Osteoblast (primary cell): ENCODE data around the gene OGFOD2. TPM values are rescaled to one million over a fixed set of nuclear protein-coding genes. Genes with fewer than 3 reads are reported as not detected.
A peak's percentile ranks its signal among the peaks of the same experiment; 100 is the strongest.

ENCODE experiments used
- DNase-seq: peaks from one replicate; pipeline ENCODE4 v3.0.0; 2011; ENCODE audit warnings: low spot score, mixed read lengths; ENCODE audit not compliant: insufficient read length; ENCODE audit errors: missing footprints
- H2AFZ ChIP-seq: 2 replicates; pipeline ENCODE4 v1.6.0; 2011; ENCODE audit warnings: mild to moderate bottlenecking, low read length
- H3K27ac ChIP-seq: 2 replicates; pipeline ENCODE4 v1.5.1; 2011; ENCODE audit warnings: mild to moderate bottlenecking, low read depth, low read length, moderate library complexity
- H3K27me3 ChIP-seq: 2 replicates; pipeline ENCODE4 v1.6.0; 2012; ENCODE audit warnings: mild to moderate bottlenecking, control low read depth, inconsistent platforms, low read length, moderate library complexity; ENCODE audit not compliant: insufficient read depth
- H3K36me3 ChIP-seq: 2 replicates; pipeline ENCODE4 v1.5.1; 2011; ENCODE audit warnings: mild to moderate bottlenecking, low read length, control low read depth, moderate library complexity; ENCODE audit not compliant: insufficient read depth
- H3K4me1 ChIP-seq: 2 replicates; pipeline ENCODE4 v1.5.1; 2011; ENCODE audit warnings: mild to moderate bottlenecking, low read length, control low read depth, moderate library complexity; ENCODE audit not compliant: insufficient read depth
- H3K4me2 ChIP-seq: 2 replicates; pipeline ENCODE4 v1.6.0; 2011; ENCODE audit warnings: mild to moderate bottlenecking, low read length; ENCODE audit not compliant: insufficient read depth
- H3K4me3 ChIP-seq: fragments of 200-600 bp; sonication (generic); 3 replicates; pipeline ENCODE4 v1.5.1; 2012; ENCODE audit warnings: mild to moderate bottlenecking, low read length, inconsistent platforms; ENCODE audit not compliant: insufficient read depth
- H3K79me2 ChIP-seq: 2 replicates; pipeline ENCODE4 v1.6.0; 2012; ENCODE audit warnings: mild to moderate bottlenecking, low read length, control low read depth, inconsistent platforms; ENCODE audit not compliant: insufficient read depth
- H3K9me3 ChIP-seq: 2 replicates; pipeline ENCODE4 v1.5.1; 2011; ENCODE audit warnings: low read depth, low read length, control low read depth
- H4K20me1 ChIP-seq: 2 replicates; pipeline ENCODE4 v1.6.0; 2012; ENCODE audit warnings: mild to moderate bottlenecking, low read length, control low read depth; ENCODE audit not compliant: insufficient read depth
- total RNA-seq: library from RNA; depleted of rRNA; stranded (reverse); fragments of >200 nt; gene quantifications from 2 replicates; pipeline ENCODE4 v1.2.3, GENCODE V29; 2012
- TF ChIP-seq, protein P1 (sequence below): IDR thresholded peaks from 2 replicates; pipeline ENCODE4 v1.5.1; 2011; ENCODE audit warnings: mild to moderate bottlenecking, low read depth, low read length, moderate library complexity; ENCODE audit errors: extremely low read depth

OGFOD2 gene
- total RNA-seq, 1 donor, result 6.5 TPM

DNA sequence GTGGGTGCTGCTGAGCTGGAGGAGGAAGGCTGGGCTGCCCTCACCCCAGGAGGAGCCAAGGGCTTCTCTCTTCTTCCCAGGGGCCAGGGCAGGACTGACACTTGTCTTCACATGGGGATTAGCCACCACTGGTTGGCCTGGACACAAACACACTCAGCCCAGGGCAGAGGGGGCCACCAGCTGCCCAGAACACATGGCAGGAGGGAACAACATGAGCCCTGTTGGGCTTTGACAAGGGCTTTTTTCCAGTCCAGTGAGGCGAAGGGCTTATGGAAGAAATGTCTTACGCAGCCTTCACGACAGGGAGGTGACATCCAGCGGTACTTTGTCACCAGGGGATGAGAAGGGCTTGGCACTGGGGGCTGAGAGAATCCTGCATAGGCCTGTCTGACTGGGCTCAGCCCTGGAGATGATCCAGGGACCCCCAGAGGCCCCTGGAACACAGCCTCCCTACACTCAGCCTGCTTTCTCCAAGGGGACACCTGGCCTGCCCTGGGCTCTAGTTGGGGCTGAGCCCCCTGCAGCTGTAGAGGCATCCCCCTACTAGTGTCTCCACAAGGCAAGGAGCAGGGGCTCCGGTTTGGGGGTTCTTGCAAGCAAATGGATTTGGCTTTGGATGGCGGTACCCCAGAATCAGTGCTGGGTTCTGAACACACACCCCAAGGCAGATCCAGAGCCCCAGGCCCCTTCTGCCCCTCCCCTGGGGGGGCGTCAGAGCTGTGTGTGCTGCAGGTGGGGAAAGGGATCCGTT, 24.3 kb downstream of the OGFOD2 start:
- H3K27ac ChIP-seq, result no peak overlapping the region
- H3K79me2 ChIP-seq, result no peaks in the 10 kb centered on the region
- TF ChIP-seq, protein P1, sequence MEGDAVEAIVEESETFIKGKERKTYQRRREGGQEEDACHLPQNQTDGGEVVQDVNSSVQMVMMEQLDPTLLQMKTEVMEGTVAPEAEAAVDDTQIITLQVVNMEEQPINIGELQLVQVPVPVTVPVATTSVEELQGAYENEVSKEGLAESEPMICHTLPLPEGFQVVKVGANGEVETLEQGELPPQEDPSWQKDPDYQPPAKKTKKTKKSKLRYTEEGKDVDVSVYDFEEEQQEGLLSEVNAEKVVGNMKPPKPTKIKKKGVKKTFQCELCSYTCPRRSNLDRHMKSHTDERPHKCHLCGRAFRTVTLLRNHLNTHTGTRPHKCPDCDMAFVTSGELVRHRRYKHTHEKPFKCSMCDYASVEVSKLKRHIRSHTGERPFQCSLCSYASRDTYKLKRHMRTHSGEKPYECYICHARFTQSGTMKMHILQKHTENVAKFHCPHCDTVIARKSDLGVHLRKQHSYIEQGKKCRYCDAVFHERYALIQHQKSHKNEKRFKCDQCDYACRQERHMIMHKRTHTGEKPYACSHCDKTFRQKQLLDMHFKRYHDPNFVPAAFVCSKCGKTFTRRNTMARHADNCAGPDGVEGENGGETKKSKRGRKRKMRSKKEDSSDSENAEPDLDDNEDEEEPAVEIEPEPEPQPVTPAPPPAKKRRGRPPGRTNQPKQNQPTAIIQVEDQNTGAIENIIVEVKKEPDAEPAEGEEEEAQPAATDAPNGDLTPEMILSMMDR, result no peak
- H3K4me3 ChIP-seq, result no peak overlapping the region
- no peaks in the 10 kb centered on the region for H3K9me3 ChIP-seq
- no peaks in the 10 kb centered on the region for H3K4me1 ChIP-seq
- no peaks in the 10 kb centered on the region for H4K20me1 ChIP-seq
- no peaks in the 10 kb centered on the region for H3K27me3 ChIP-seq
- H3K36me3 ChIP-seq, result peaks cover 2% of the 10 kb centered on the region
- no peak overlapping the region for H2AFZ ChIP-seq
- H3K4me2 ChIP-seq, result no peak overlapping the region
- peak; percentile 44 for DNase-seq

GRCh38 chr12:122999986-123000420, 25.0 kb downstream of the OGFOD2 start:
- H3K27me3 ChIP-seq, result no peaks in the 10 kb centered on the region
- no peak overlapping the region for H3K27ac ChIP-seq
- DNase-seq, result peak; percentile 36
- H2AFZ ChIP-seq, result no peak overlapping the region
- TF ChIP-seq, protein P1, result no peak
- no peaks in the 10 kb centered on the region for H3K4me1 ChIP-seq
- H4K20me1 ChIP-seq, result no peaks in the 10 kb centered on the region
- H3K79me2 ChIP-seq, result no peaks in the 10 kb centered on the region
- peaks cover 6% of the 10 kb centered on the region for H3K36me3 ChIP-seq
- H3K9me3 ChIP-seq, result no peaks in the 10 kb centered on the region
- H3K4me2 ChIP-seq, result no peak overlapping the region
- H3K4me3 ChIP-seq, result no peak overlapping the region

DNA sequence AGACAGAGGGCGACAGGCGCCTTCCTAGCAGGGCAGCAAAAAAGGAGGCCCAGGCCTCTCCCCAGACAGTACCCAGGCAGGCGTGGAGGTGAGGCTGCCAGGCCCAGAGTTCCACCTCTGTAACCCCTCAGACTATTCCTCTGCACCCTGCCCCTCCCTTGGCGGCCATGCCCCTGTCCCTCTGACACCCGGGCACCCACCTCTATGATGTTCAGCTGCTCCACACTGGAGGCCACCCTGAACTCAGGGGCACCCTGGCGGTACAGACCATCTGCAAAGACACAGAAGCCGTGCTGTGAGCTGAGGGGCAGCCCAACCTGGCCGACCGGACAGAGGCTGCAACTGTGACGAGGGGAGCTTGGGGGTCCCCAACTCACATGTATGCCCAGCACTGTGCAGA, 25.5 kb downstream of the OGFOD2 start:
- Histone ChIP-seq H3K27ac (no peak overlapping the region), H4K20me1 (no peaks in the 10 kb centered on the region), H3K36me3 (peaks cover 6% of the 10 kb centered on the region), H3K9me3 (no peaks in the 10 kb centered on the region), H3K27me3 (no peaks in the 10 kb centered on the region), H3K4me3 (no peak overlapping the region), H2AFZ (no peak overlapping the region), H3K4me1 (no peaks in the 10 kb centered on the region), H3K4me2 (no peak overlapping the region), H3K79me2 (no peaks in the 10 kb centered on the region)
- TF ChIP-seq, protein P1, result no peak
- peak; percentile 11 for DNase-seq

DNA sequence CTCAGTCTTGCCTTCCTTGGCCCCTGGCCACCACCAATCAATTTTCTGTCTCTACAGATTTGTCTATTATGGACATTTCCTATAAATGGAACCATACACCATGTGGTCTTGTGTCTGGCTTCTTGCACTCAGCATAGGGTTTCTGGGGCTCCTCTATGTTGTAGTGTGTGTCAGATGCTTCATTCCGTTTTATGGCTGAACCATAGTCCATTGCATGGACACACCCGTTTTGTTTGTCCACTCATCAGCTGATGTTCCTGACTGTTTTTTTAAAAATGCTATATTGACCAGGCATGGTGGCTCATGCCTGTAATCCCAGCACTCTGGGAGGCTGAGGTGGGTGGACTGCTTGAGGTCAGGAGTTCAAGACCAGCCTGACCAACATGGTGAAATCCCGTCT, 26.4 kb downstream of the OGFOD2 start:
- no peaks in the 10 kb centered on the region for H4K20me1 ChIP-seq
- no peaks in the 10 kb centered on the region for H3K4me1 ChIP-seq
- H3K79me2 ChIP-seq, result no peaks in the 10 kb centered on the region
- no peak for DNase-seq
- no peak overlapping the region for H3K4me3 ChIP-seq
- H3K9me3 ChIP-seq, result no peaks in the 10 kb centered on the region
- H3K27ac ChIP-seq, result no peak overlapping the region
- H3K27me3 ChIP-seq, result no peaks in the 10 kb centered on the region
- TF ChIP-seq, protein P1, result no peak
- H3K36me3 ChIP-seq, result peaks cover 6% of the 10 kb centered on the region
- no peak overlapping the region for H3K4me2 ChIP-seq
- H2AFZ ChIP-seq, result no peak overlapping the region
